ENCODE data around the gene KIAA0753.

DNA sequence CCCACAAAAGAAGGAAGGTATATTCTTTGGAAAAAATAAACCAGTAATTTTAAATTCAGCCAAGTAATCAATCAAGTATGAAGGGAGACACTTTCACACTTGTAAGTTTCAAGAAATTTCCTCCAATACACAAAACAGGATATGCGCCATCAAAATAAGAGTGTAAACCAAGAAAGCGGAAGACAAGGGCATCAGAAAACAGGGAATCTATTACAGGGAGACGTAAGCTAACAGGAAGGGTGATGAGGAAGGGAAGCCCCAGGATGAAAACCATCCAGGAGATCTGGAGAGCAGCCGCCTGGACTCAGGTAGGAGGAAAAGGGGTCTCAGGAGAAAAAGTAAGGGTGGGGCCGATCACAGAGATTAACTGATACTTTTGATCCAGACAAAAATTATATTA is 52.3 kb downstream of the KIAA0753 start:
- no peak for TF ChIP-seq CTCF (IDR thresholded peaks at IDR 0.05 in 4 of 5, conservative IDR thresholded peaks at IDR 0.05 in 1 of 5)
- TF ChIP-seq POLR2A (IDR thresholded peaks at IDR 0.05): no peak
